ENCODE measurements around the gene HS3ST3A1. TPM values are rescaled to one million over a fixed set of nuclear protein-coding genes. Genes with fewer than 3 reads are reported as not detected.

HS3ST3A1 gene
- total and polyA plus RNA-seq, 2 experiments from 2014 or later: 1.2 to 1.5 TPM

GRCh38 chr17:13642188-13642587, 40.5 kb upstream of the HS3ST3A1 start:
- Histone ChIP-seq H3K4me3 (no peak overlapping the region), H3K4me2 (no peak overlapping the region), H4K20me1 (ENCODE audit: insufficient read depth, poor library complexity, severe bottlenecking) (no peaks in the 10 kb centered on the region), H3K4me1 (ENCODE audit: insufficient read depth) (no peaks in the 10 kb centered on the region), H3K36me3 (replicated peaks; ENCODE audit: insufficient read depth, low read depth) (no peaks in the 10 kb centered on the region), H3K79me2 (no peaks in the 10 kb centered on the region), H3K27ac (no peak overlapping the region), H3K9me2 (replicated peaks; ENCODE audit: insufficient read depth) (no peaks in the 10 kb centered on the region), H2AFZ (no peak overlapping the region), H3K27me3 (no peaks in the 10 kb centered on the region), H3K9me3 (ENCODE audit: low read depth) (no peaks in the 10 kb centered on the region)
- WGBS (ENCODE audit: low lambda C conversion rate, missing lambda C conversion rate): 63% methylated on average over 2 of the region's 2 CpGs
- no peak for DNase-seq (ENCODE audit: low spot score)
- no peak for TF ChIP-seq EZH2 (IDR thresholded peaks at IDR 0.05; ENCODE audit: borderline replicate concordance)
- TF ChIP-seq, protein P1, sequence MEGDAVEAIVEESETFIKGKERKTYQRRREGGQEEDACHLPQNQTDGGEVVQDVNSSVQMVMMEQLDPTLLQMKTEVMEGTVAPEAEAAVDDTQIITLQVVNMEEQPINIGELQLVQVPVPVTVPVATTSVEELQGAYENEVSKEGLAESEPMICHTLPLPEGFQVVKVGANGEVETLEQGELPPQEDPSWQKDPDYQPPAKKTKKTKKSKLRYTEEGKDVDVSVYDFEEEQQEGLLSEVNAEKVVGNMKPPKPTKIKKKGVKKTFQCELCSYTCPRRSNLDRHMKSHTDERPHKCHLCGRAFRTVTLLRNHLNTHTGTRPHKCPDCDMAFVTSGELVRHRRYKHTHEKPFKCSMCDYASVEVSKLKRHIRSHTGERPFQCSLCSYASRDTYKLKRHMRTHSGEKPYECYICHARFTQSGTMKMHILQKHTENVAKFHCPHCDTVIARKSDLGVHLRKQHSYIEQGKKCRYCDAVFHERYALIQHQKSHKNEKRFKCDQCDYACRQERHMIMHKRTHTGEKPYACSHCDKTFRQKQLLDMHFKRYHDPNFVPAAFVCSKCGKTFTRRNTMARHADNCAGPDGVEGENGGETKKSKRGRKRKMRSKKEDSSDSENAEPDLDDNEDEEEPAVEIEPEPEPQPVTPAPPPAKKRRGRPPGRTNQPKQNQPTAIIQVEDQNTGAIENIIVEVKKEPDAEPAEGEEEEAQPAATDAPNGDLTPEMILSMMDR (IDR thresholded peaks at IDR 0.05; ENCODE audit: poor library complexity): no peak
- no peak for TF ChIP-seq EZH2phosphoT487 (IDR thresholded peaks at IDR 0.05; ENCODE audit: low read depth, severe bottlenecking, unreplicated experiment)

DNA sequence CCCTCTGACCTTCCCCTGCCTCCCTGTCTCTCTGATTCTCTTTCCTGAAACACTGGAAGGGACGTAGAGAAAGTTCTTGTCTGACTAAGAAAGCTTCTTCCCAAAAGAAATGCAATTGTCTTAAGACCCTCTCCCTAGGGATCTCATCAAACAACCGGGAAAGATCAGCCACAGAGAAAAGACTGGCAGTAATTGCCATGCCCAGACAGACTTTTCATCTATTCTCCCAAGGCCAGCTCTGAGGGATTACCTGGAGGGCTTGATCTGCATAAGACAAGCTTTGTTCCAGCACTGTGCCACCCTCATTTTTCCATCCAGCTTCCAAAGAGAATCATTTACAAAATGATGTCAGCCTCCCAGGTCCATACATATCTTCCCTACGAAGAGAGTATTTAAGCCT, 38.8 kb upstream of the HS3ST3A1 start:
- Histone ChIP-seq H3K4me3 (no peak overlapping the region), H3K4me1 (ENCODE audit: insufficient read depth) (no peaks in the 10 kb centered on the region), H3K79me2 (no peaks in the 10 kb centered on the region), H3K9me3 (ENCODE audit: low read depth) (no peaks in the 10 kb centered on the region), H3K4me2 (no peak overlapping the region), H4K20me1 (ENCODE audit: insufficient read depth, poor library complexity, severe bottlenecking) (no peaks in the 10 kb centered on the region), H3K27me3 (no peaks in the 10 kb centered on the region), H3K9me2 (replicated peaks; ENCODE audit: insufficient read depth) (no peaks in the 10 kb centered on the region), H3K36me3 (replicated peaks; ENCODE audit: insufficient read depth, low read depth) (no peaks in the 10 kb centered on the region), H2AFZ (no peak overlapping the region), H3K27ac (no peak overlapping the region)
- DNase-seq (ENCODE audit: low spot score): no peak
- 65% methylated on average over 3 of the region's 3 CpGs for WGBS (ENCODE audit: low lambda C conversion rate, missing lambda C conversion rate)
- TF ChIP-seq EZH2phosphoT487 (IDR thresholded peaks at IDR 0.05; ENCODE audit: low read depth, severe bottlenecking, unreplicated experiment) (no peak), EZH2 (IDR thresholded peaks at IDR 0.05; ENCODE audit: borderline replicate concordance) (no peak)
- TF ChIP-seq, protein P1 (IDR thresholded peaks at IDR 0.05; ENCODE audit: poor library complexity): no peak

DNA sequence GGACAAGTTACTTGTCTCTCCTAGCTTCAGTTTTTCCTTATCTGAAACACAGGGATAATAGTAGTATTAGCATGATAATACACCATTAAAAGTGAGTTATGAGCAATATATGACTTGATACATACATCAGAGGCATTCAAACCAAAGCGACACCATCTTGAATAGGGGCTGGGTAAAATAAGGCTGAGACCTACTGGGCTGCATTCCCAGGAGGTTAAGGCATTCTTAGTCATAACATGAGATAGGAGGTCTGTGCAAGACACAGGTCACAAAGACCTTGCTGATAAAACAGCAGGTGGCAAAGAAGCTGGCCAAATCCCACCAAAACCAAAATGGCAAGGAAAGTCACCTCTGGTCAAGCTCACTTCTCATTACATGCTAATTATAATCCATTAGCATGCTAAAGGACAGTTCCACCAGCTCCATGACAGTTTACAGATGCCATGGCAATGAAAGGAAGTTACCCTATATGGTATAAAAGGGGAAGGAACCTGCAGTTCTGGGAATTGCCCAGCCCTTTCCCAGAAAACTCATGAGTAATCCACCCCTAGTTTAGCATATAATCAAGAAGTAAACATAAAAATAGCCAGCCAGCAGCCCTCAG, 37.2 kb upstream of the HS3ST3A1 start:
- H4K20me1 ChIP-seq (ENCODE audit: insufficient read depth, poor library complexity, severe bottlenecking): no peaks in the 10 kb centered on the region
- no peak overlapping the region for H3K27ac ChIP-seq
- H3K36me3 ChIP-seq (replicated peaks; ENCODE audit: insufficient read depth, low read depth): no peaks in the 10 kb centered on the region
- no peak overlapping the region for H2AFZ ChIP-seq
- H3K27me3 ChIP-seq: no peaks in the 10 kb centered on the region
- 77% methylated on average over 1 of the region's 1 CpG for WGBS (ENCODE audit: low lambda C conversion rate, missing lambda C conversion rate)
- no peak for DNase-seq (ENCODE audit: low spot score)
- H3K9me3 ChIP-seq (ENCODE audit: low read depth): no peaks in the 10 kb centered on the region
- no peak overlapping the region for H3K4me2 ChIP-seq
- TF ChIP-seq EZH2 (IDR thresholded peaks at IDR 0.05; ENCODE audit: borderline replicate concordance): no peak
- no peak for TF ChIP-seq EZH2phosphoT487 (IDR thresholded peaks at IDR 0.05; ENCODE audit: low read depth, severe bottlenecking, unreplicated experiment)
- TF ChIP-seq, protein P1 (IDR thresholded peaks at IDR 0.05; ENCODE audit: poor library complexity): no peak
- no peaks in the 10 kb centered on the region for H3K4me1 ChIP-seq (ENCODE audit: insufficient read depth)
- H3K79me2 ChIP-seq: no peaks in the 10 kb centered on the region
- no peaks in the 10 kb centered on the region for H3K9me2 ChIP-seq (replicated peaks; ENCODE audit: insufficient read depth)
- no peak overlapping the region for H3K4me3 ChIP-seq
